NCI-H2081 (cell line): Measurements from ENCODE around the gene CDAN1.
A peak's percentile ranks its signal among the peaks of the same experiment; 100 is the strongest.
"Not testable (repeated sequence)": the region's sequence is repeated elsewhere in the genome, so short reads cannot be mapped to it uniquely, and the experiment has no call there.

Source experiments
- DNase-seq, 2 experiments: peaks; one replicate each; lab custom pipeline; 2025; lab: John Stamatoyannopoulos, UW

Gene CDAN1

GRCh38 chr15:42707068-42707467 lies 29.9 kb downstream of the CDAN1 start:
- DNase-seq, result no peak

GRCh38 chr15:42705336-42705735 lies 31.6 kb downstream of the CDAN1 start:
- no peak for DNase-seq

GRCh38 chr15:42704492-42704926 lies 32.4 kb downstream of the CDAN1 start:
- peak; percentile 66 to 67 for DNase-seq

- no peak for DNase-seq
Observed at GRCh38 chr15:42696626-42697025, 40.3 kb downstream of the CDAN1 start.

- DNase-seq, result no peak
Observed at GRCh38 chr15:42695527-42696071, 41.3 kb downstream of the CDAN1 start.

GRCh38 chr15:42694398-42694797 lies 42.5 kb downstream of the CDAN1 start:
- DNase-seq, result no peak

- DNase-seq, result no peak
Observed at GRCh38 chr15:42693942-42694341, 43.0 kb downstream of the CDAN1 start.

GRCh38 chr15:42693496-42693895 lies 43.4 kb downstream of the CDAN1 start:
- no peak for DNase-seq

GRCh38 chr15:42692997-42693396 lies 43.9 kb downstream of the CDAN1 start:
- no peak for DNase-seq

- DNase-seq, result no peak
Observed at GRCh38 chr15:42692536-42692935, 44.4 kb downstream of the CDAN1 start.

- no peak for DNase-seq
Observed at GRCh38 chr15:42691770-42692169, 45.2 kb downstream of the CDAN1 start.

GRCh38 chr15:42691308-42691707 lies 45.6 kb downstream of the CDAN1 start:
- no peak for DNase-seq

GRCh38 chr15:42688301-42688700 lies 48.6 kb downstream of the CDAN1 start:
- DNase-seq, result no peak

GRCh38 chr15:42687740-42688139 lies 49.2 kb downstream of the CDAN1 start:
- DNase-seq, result no peak

GRCh38 chr15:42686281-42686680 lies 50.6 kb downstream of the CDAN1 start:
- no peak for DNase-seq

GRCh38 chr15:42681119-42681518 lies 55.8 kb downstream of the CDAN1 start:
- DNase-seq, result no peak

- DNase-seq, result not testable (repeated sequence)
Observed at GRCh38 chr15:42680142-42680482, 56.8 kb downstream of the CDAN1 start.

- no peak for DNase-seq
Observed at GRCh38 chr15:42679285-42680141, 57.4 kb downstream of the CDAN1 start.

- no peak for DNase-seq
Observed at GRCh38 chr15:42675021-42675420, 61.9 kb downstream of the CDAN1 start.

- DNase-seq, result no peak
Observed at GRCh38 chr15:42674472-42674871, 62.5 kb downstream of the CDAN1 start.
